GM21737 (cell line): ENCODE measurements around the gene DNAJB9.

Source experiments
- ATAC-seq: cut with Tn5 transposase; IDR thresholded peaks from one replicate; pipeline ENCODE4 v1.9.1; 2021; ENCODE audit warnings: mild to moderate bottlenecking, moderate library complexity; ENCODE audit not compliant: unreplicated experiment

DNAJB9 gene

DNA sequence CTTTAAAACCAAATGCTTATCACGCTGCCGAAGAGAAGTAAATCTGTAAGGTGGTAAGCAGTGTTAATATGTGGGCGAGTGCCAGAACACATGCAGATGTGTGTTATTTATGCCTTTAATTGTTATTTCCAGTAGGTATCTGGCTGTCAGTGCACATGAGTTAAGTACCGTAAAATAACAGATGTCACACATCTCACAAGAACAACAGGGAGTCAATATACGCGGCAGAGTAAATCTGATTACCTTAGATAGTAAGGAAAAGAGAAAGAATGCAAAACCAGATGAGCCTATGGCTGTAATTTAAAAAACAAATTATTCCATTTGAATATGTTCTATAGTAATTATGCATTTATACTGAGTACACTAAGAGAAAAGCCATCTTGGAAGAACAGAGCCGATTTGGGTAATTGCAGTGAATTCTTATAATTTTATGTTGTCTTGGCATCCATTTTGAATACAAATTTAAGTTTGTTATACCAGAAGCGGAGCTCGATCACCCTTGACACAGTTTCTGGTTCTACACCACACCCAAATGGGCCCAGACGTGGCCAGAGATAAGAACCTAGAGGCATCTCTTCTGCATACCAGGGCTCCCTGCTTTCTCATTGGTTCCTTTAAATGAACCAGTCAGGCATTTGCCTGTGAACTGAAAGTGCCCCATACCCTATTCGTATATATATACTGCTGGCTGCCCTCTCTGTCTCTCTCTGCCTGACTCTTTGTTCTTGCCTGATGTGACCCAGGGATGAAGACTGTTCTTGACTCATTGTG is 34.8 kb downstream of the DNAJB9 start:
- ATAC-seq = no peak

DNA sequence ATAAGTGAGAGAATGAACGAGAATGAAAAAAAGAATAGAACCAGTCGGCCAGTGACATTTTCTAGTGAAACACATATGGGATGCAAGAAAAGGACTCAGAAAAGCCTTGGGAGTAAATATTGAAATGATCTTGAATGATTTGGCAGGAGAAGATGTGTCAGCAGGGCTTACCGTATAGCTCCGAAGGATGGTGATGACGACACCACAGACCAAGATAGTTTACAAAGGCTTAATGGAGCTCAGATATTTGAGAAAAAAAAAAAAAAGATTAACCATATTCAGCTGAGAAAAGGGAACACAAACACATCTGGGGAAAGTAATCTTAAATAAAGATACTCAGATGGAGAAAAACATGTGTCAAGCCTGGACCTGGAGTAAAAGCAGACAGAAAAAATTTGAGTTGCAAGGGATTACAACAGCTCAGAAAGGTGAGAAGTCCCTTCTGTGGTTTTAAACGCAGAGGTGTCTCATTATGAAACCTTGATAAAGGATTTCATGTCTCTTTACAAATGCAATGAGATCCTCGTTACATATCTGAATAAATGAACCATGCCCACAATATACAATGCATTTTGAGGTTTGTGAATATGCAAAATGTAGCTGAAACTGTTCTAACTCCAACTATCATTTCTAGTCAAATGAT is 36.0 kb downstream of the DNAJB9 start:
- no peak for ATAC-seq

DNA sequence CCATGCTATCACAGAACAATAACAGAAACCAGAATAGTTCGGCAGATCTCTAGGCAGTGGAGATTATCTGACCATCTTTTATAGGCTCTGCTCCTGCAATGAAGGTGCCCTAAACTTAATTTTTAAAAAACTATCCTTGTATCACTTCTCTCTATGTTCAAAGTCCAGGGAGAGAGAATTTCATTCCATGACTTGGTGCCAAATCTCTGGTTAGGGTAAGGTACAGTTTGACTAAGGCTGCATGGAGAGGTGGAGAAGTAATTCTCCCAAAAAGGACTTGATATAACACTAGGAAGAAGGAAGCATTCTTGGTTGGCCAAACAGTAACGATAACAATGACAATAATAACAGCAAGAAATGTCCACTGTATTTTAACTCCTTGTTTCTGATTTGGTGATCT is 40.0 kb downstream of the DNAJB9 start:
- no peak for ATAC-seq

DNA sequence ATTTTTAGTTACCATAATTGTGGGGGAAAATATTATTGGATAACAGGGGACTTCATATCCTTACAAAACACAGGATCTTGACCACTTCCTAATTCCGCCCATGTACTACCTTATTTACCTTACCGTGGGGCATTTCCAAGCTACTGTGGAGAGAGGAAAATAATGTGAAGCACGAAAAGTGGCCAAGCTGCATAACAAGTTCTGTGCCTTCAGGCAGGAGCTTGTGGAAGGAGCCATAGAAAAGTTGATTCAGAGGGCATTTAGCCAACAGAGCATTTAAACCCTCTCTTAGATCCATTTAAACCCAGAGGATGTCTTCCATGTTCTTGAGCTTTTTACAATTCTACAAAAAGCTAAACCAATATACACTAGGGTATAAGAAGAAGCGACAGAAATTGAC is 41.6 kb downstream of the DNAJB9 start:
- ATAC-seq = no peak

DNA sequence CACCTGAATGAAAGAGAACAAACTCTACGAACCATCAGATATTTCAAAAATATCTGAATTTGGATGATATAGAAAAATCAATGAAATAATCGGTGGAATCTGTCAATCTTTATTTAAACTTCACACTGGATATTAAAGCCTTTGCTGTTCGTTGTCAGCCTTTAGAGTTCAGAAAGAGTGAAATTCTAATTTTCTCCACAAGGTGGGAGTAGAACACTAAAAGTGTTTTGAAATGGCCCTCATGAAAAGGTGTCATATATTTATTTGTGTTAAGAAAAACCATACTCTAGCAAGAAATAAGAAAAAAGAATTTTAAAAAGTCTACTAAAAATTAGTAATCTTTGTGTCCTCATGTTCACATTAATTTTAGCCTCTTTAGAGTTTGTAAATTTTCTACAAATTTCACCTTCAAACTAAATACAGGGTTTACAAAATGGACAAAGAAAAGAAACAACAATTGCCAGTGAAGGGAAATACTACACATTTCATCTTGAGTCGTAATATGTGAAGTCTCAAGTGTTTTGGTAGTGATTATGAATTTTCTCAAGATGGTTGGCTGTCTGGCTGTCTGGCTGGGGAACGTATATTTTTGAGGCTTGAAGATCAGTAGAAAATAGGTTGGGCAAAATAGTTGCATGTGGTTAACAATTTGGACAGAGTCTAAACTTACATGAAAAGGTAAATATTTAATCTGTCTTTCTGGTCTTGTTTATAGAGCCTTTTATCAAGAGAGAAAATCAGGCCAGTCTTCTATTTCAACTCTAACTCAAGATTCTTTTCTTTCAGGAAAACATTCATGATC is 43.7 kb downstream of the DNAJB9 start:
- peak; percentile 53 for ATAC-seq

DNA sequence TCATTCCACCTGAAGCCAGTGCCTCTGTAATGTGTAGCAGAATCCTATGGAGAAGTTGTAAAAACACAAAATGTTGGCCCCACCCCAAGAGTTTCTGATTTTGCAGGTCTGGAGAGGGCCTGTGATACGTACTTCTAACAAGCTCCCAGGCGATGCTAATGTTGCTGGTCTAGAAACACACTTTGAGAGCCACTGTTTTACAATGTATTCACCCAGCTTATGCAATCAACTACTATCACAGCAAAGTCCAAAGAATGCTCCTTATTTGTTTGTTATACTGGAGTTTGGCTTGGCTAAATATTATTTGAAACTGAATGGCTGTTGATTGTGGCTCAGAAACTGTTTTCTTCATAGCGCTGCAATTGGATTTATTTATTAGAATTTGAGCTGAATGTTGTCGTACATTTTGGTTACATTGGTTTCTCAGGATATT is 44.3 kb downstream of the DNAJB9 start:
- ATAC-seq = no peak

DNA sequence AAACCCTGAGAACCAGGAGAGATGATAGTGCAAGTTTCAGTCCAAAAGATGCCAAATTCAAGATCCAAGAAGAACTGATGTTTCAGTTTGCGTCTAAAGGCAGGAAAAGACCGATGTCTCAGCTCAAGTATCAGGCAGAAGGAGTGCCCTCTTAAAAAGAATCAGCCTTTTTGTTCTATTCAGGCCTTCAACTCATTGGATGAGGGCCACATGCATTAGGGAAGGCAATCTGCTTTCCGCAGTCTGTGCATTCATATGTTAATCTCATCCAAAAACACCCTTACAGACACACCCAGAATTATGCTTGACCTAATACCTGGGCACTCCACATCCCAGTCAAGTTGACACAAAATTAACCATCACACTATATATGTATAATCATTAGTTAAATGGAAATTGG is 45.2 kb downstream of the DNAJB9 start:
- no peak for ATAC-seq

DNA sequence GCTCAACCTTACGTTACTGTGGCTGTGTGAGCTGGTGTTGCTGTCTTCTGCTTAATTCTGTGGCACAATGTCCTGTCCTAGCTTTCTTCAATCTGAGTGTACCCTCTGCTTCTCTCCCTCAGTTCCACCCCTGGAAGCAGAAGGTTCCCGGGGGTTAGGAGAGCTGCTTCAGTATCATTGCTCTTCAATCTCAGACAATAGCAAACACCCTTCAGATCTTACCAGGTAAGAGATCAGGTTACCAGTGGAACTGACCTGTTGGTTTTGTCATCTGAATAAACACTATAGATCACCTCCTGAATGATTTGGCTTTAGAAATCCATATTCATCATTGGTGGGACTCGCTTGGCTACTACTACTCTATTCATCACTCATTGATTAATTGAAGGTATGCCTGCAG is 48.4 kb downstream of the DNAJB9 start:
- ATAC-seq = no peak

DNA sequence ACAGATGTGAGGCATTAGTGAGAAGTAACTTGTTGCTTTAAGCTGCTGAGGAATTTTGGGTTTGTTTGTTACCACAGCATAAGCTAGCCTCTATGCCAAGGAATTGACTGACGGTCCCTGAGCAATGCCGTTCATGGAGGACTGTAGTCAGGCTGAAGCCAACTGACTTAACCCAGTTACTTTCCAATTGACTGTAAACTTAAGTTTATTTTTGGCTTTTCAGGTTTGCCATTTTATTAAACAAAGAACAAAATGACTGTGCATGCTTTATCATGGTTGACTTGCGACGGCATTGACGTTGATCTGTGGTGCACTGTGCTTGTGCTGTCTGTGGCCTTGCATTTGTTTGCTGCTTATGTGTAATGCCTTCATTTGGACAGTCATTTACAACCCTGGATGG is 53.5 kb downstream of the DNAJB9 start:
- no peak for ATAC-seq
